ENCODE measurements around the gene EOLA1.
A peak's percentile ranks its signal among the peaks of the same experiment; 100 is the strongest.
"Not testable (repeated sequence)": the region's sequence is repeated elsewhere in the genome, so short reads cannot be mapped to it uniquely, and the experiment has no call there.

EOLA1 gene

DNA sequence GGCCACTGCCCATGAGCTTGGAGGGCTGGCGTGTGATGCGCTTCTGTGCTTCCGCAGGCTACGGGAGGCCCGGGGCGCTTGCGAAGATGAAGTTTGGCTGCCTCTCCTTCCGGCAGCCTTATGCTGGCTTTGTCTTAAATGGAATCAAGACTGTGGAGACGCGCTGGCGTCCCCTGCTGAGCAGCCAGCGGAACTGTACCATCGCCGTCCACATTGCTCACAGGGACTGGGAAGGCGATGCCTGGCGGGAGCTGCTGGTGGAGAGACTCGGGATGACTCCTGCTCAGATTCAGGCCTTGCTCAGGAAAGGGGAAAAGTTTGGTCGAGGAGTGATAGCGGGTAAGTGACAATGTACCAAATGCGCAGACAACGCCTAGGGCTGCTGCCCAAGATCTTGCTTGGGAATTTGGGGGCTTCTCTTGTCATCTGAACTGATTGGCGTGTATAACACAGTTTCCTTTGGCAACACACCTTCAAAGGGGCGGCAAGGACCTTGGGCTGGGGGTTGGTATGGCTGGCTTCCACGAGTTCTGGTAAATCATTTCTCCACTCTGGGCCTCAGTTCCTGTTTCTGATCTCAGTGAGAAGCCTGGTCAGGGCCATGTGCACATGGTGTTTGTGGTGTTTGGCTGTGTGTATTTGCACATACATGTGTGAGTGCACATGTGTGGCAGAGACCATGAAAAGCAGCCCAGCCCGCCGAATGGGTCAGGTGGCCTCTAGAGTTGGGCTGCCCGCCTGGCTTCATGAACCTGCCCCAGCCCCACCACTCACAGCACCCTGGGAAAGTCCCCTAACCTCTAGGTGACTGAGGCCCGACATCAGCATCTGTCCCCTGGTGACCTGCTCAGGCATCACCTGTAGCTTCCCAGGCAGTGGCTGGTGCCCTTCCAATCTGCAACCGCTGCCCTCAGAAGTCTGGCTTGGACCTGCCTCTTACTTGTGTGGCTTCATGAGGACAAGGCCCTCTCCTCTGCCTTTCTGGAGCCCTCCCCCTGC, 5.0 kb downstream of the EOLA1 start:
- DNase-seq: peak in 1 of 2 donors; percentile 9

DNA sequence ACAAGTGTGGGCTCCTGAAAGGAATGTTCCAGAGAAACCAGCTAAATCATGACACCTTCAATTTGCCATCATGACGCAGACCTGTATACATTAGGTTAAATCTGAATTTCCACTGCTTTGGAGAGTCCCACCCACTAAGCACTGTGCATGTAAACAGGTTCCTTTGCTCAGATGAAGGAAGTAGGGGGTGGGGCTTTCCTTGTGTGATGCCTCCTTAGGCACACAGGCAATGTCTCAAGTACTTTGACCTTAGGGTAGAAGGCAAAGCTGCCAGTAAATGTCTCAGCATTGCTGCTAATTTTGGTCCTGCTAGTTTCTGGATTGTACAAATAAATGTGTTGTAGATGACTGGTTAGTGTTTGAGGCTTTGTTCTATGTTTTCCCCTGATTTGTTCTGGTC, 6.2 kb downstream of the EOLA1 start:
- DNase-seq: not testable (repeated sequence)

DNA sequence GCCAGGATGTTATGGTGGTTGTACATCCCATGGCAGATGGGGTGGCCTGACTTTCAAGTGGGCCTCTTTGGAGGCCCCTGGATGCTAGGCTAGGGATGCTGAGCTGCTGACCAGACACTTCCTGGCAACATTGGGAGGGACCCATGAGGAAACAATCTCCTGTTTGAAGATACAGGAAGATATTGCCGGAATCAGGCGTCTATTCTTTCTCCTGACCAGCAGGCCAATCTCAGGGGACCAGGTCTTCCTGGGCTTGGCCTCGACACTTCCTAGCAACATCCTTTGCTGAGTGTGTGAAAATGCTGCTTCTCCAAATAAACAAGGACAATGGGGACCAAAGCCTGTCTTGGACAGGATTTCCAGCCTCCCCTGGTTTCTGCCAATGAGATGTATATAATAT, 7.0 kb downstream of the EOLA1 start:
- DNase-seq: not testable (repeated sequence)

DNA sequence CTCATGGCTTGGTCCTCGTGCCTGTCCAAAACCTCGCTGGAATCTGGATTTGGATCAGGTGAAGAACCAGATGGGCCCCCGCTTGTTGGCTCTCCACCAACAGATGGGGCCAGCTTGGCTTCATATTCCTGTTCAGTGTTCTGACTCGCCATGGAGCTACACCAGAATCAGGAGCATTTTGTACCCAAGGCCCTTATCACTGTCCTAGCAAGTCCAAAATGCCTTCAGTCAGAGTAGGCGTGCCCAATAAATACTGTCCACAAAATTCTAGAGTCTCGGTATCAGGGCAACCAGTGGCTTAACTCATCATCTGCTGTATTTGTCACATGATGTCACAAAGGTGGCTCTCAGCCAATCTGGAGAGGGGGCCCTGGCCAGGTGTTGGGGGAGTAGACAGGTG, 8.9 kb downstream of the EOLA1 start, which contains the start of gene HSFX3:
Gene HSFX3 (minus strand): TSS at position 224 of the 400 bp plus-strand sequence. CDS start 72 bp downstream, at position 152.
- DNase-seq: not testable (repeated sequence)

DNA sequence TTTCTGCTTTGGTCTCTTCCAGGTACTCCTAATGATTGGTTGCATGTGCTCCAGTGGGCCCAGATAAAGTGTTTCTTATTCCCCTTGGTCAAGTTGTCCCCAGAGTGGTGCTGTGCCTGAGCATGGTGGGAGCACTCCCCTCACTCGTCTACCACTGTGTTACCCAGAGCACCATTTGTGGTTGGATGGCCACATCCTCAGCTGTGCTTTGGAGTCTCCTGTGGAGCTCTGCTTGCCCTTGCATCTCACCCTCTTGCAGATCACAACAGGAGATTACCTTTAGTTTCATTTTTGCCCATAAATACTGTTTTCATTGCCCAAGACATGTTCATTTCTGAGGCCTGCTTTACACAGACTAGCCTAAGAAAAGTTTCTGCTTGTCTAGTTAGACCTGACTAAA, 9.6 kb downstream of the EOLA1 start:
- not testable (repeated sequence) for DNase-seq

DNA sequence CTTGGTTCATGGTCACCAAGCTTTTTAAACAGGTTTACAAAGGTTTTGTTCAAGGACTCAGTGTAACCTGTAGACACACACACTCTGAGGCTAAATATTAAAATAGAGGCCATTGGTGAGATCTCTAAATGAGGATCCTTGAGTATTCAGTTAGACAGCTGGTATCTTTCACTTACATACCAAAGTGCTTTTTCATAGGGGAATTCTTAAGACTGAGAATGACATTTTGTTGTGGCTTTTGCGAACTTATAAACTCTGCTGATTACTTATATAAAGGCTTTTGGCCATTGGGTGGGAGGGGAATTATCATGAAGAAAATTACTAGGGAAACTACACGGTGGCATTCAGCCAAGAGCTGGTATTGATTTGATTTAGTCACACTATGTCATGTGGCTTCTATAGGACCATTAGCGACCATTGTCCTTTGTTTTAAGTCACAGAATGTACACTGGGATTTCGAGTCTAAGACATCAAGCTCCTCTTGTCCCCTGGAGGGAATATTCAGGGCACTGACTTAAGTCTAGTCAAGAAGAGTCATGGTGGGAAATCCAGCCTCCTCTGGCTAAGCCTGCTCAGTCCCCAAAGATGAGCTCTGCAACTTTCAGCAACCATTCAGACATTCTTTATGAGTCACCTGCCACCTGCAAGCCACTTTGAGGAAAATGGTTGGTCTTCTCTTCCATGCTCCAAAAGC, 10.6 kb downstream of the EOLA1 start:
- not testable (repeated sequence) for DNase-seq

DNA sequence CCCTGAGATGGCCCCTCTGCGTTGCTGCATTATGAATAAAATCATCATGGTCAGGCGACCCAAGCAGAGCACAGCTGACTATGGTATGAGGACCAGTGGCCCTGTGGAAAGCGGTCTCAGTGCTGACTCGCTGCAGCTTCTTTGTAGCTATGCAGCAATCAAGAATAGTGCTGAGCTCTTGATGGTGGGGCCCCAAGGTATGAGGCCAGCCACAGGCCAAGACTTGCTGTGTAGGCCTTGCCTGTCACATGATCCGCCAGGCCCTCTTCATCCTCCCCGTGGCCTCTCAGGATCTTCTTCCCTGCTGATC, 11.1 kb downstream of the EOLA1 start:
- not testable (repeated sequence) for DNase-seq

DNA sequence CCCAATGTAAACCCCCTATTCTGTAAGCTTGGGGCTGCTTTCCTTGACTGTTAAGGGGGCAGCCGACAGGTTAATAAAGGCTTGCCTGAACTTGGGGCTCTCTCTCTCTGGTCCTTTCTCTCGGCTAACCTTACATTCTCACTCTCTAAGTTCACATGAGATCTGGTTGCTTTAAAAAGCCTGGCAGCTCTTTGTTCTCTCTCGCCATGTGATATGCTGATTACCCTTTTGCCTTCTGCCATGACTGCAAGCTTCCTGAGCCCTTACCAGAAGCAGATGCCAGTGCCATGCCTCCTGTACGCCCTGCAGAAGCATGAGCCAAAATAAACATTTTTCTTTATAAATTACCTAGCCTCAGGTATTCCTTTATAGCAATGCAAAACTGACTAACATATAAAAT, 14.4 kb downstream of the EOLA1 start:
- DNase-seq: not testable (repeated sequence)

DNA sequence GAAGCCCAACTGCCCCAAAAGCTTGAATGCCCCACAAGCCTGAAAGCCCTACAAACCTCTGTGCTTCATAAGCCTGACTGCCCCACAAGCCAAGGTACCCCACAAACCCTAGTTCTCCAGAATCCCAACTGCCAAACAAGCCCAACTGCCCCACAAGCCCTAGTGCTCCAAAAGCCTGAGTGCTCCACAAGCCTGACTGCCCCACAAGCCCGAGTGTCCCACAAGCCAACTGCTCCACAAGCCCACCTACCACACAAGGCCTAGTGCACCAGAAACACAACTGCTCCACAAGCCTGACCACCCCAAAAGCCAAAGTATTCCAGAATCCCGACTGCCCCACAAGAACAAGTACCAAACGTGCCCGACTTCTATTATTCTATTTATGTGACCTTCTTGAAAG, 22.5 kb downstream of the EOLA1 start:
- DNase-seq: no peak

DNA sequence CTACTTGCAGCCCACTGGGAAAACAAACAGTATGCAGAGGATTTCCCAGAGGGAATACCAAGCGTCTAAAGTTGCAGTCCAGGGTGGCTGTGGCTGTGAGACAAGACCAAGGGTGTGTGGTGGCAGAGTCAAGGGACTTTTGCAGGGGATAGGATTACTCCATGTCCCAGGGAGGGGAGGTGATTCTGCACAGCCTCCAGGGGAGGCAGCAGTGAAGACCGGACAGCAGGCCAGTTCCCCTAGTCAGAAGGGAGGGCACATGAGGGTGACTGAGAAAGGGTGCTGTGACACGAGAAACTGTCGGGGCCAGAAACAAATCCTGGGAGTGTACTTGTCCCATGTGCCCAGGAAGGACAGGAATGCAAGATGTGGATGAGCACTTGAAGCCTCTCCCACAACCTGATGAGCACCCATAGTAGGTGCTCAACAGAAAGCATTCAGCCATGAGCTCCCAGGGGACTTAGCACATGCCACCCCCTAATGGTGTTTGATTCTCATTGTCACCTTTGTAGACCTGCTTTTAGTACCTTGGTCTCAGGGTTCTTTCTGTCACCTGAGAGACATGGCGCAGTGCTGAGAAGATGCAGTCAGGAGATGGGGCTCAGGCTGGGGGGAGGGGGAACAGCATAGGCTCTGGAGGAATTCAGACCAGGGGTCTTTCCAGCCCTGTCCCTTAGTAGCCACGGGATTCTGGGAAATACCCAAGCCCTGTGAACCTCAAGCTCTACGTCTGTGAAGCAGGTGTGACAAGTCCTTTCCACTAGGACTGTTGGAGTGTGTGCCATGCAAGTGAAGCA, 27.0 kb downstream of the EOLA1 start:
- no peak for DNase-seq

DNA sequence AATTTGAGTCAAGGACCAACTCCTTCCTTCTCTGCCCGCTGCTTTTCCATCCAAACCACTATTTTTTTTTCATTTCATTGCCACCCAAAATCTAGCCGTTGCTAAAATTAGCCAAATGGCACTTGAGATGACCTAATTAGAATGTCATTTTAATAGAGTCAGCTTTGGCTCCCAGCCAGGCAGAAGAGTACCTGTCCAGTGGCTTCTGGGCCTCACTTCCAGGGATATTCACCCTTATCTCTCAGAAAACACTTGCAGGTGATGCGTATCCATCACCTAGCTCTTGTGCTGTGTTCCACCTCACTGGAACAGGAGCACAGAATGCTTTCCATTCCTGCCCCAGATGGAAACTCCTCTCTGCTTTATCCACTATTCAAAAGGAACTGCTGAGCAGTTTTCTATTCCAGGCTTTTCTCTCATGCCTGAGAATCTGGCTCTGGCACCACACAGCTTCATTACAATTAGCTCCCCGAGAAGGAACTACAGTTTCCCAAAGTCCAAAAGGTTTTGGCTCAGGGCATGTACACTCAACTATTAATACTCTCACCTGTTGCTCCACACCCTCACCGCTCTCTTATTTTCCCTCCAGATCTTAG, 28.0 kb downstream of the EOLA1 start:
- DNase-seq: no peak

DNA sequence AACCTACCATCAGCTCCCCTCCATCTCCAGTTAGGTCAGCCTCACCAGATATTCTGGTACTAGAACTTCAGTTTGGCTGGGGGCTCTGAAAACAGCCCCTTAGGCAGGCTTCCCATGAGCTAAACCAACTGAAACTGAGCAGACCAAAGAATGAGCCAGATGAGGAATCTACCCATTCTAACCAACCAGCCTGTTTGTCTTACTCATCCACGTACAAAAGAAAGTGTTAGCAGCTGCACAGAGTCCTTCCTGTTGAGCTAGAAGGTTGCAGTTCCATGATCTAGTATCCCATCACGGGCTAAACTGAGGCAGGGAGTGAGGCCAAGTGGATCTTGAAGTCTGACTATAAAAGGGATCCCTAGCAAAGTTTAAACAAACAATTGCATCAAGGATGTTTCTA, 29.0 kb downstream of the EOLA1 start:
- no peak for DNase-seq

DNA sequence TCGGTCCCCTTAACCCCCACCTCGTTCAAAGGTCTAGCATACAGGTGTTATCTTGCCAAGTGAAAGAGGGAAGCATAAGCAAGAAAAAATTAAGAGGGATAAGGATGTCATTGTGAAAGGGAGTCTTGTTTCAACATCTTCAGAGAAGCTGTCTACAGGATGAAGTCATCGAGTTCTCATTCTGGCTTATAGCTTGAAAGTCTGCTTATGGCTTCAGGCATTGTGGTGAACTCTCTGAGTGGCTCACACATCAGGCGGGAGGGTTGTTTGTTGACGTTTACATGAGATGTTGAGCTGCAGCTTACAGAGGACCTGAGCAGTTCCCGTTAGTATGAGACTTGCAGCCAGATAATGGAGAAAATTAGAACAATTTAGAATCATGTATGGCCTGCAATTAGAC, 29.9 kb downstream of the EOLA1 start:
- peak in 1 of 2 donors; percentile 2 for DNase-seq

DNA sequence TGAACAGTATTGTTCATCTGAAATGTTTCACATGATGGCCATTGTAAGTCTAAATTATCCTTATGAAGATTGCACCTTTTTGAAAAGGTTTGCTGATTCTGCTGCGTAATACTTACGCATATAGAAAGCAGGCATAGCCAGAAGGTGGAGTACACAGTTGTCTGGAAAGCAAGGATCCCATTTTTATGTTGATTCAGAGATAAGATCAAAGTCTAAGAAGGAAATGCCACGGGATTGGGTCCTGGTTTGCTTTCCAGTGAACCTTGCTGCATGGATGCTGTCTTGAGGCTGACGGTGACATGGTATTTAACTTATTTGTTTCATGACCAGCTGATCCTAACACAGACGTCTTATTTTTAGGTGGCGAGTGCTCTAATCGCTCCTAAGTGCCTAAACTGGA, 31.0 kb downstream of the EOLA1 start:
- no peak for DNase-seq

DNA sequence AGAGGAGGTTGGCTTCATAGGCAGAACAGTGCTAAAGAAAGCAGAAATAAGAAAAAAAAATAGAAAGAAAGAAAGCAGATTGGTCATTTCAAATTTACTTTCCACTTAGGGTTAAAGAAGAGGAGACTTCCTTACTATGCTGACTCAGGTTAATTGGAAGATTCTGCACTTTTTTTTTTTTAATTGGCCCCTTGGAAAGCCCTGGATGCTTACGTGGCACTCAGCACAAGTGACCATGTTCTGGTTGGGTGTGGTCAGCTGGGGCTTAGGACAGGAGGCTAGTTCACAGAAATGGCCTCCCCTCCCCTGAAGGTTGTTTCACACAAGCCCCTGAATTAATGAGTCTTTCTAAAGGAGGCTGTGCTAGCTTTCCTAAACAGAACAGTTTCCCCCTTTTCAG, 31.9 kb downstream of the EOLA1 start:
- DNase-seq: no peak

DNA sequence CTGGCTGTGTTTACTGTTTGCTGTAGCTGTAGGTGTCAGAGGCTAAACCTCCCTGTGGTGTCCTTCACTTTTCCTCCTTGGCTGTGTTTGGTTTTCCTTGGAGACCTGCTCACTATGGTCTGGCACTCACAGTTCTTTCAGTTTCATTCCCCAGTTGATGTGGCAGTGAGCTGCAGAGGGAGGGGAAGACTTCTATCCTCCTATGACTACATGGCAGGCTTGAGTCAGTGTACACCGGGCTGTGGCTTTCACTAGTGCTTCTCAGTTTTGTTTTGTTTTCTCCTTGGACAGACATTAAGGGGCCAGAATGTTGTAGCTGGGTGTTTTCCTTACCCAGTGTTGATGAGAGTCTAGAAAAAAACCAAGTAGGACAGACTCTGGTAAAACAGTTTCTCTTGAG, 32.6 kb downstream of the EOLA1 start:
- DNase-seq: not testable (repeated sequence)

DNA sequence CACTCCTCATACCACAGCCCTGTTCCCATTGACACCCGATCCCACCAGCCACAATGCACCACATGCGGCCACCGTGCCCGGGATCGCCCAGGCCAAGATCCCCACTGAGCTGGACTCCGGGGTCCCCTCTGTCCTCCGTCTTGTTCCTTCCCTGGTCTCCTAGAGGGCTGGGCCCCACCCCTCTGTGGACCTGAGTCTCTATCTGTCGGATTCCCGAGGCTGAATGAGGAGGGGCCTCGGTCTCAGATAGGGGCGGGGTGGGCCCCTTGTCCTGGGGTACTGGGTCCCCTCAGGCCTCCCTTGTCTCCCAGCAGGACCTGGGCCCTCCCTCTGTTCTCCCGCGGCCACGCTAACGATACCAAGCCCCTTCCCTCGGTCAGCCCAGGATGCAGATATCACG, 44.8 kb downstream of the EOLA1 start:
- DNase-seq: not testable (repeated sequence)

DNA sequence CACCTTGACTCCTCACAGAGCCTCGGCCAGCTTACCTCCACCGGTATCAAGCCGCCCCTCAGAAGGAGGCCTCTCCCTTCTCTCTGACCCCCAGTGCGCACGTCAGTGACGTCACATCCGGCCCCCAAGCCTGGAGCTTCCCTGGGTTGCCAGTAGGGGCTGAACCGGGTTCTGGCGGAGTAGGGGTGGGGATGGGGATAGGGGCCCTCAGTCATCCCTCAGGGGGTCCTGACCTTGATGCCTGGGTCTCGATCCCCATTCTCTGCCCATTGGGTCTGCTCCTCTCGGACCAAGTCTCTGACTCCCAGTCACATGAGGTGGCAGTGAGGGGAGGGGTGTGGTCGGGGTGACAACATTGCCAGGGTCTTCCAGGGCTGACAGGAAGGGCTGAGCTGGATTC, 46.5 kb downstream of the EOLA1 start, which contains the start of gene MAGEA9B:
Gene MAGEA9B (minus strand): TSS at position 101 of the 400 bp plus-strand sequence. CDS start 4,280 bp downstream, outside the sequence.
- not testable (repeated sequence) for DNase-seq

DNA sequence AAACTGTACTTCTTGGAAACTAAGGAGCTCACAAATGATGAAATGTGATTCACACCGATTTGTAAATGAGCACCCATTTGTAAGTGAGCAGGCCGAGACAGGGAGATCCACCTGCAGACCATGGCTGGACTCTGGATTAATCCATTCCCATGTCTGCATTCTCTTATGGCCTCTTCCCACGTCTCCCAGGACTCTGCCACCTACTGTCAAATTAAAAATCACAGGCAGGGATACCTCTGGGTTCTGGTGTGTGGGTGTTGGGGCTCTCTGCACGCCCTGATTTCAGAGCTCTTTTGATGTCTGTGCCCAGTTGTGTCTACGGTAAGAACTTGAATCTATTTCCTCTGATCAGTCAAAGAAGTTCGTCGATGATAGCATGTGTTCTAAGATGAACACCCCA, 50.2 kb downstream of the EOLA1 start:
- not testable (repeated sequence) for DNase-seq

DNA sequence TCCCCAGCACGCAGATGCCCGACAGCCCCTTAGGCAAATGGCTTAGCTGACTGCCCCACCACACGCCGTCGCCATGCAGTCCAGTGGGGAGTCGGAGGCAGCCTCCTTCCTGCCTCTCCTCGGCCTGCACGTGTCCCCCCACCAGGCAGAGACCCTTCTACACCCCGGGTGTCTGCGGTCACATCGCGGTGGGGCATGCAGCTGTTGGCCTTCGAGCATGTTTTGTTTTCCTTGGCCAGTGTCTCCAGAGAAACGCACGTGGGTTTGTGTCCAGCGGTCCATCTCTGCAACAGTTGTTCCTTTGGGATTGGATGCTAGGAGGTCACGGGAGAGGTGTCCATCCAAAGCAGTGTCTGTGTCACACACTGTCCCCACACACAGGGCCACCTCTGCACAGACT, 54.4 kb downstream of the EOLA1 start, which contains the start of gene HSFX2:
Gene HSFX2 (minus strand): TSS at position 101 of the 400 bp plus-strand sequence. CDS start 614 bp downstream, outside the sequence.
- not testable (repeated sequence) for DNase-seq

DNA sequence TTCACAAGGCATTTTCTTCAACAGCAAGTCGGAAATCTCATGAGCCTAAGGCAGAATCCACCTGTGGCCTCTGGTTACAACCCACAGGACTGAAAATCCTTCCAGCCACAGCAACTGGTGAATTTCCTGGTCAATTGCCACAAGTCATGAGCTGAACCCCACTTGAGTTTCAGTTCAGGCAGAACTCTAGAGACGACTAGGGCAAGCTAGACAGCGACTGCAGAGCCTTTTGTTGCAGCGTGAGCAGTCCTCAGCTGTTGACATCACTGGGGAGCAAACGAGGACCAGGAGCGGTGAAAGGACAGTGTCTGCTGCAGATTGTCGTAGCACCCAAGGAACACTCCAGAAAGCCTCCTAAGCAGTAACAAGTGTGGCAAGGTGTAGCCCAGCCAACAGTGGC, 55.1 kb downstream of the EOLA1 start:
- DNase-seq: not testable (repeated sequence)

All from inflammatory macrophage (primary cell).